ENCODE measurements around the gene REPIN1.
"Not testable (repeated sequence)": the region's sequence is repeated elsewhere in the genome, so short reads cannot be mapped to it uniquely, and the experiment has no call there.

The REPIN1 gene

GRCh38 chr7:150377635-150378034 lies 9.0 kb downstream of the REPIN1 start:
- no peak for DNase-seq

GRCh38 chr7:150378115-150378852 lies 9.7 kb downstream of the REPIN1 start:
- peak in 4 of 5 donors; percentile 28 to 46 (median 33) for DNase-seq

GRCh38 chr7:150378853-150379440 lies 10.3 kb downstream of the REPIN1 start, which contains the start of gene ZNF775:
Gene ZNF775 (plus strand): TSS chr7:150379330. CDS start chr7:150388471, 9,141 bp downstream.
- peak; percentile 86 to 94 (median 88) for DNase-seq

GRCh38 chr7:150379441-150380379 lies 11.1 kb downstream of the REPIN1 start:
- DNase-seq: no peak

GRCh38 chr7:150380463-150380862 lies 11.8 kb downstream of the REPIN1 start:
- DNase-seq: no peak

- DNase-seq: no peak
Measured at GRCh38 chr7:150381096-150381495, 12.5 kb downstream of the REPIN1 start.

GRCh38 chr7:150381785-150382122 lies 13.1 kb downstream of the REPIN1 start:
- DNase-seq: no peak

- DNase-seq: no peak
Measured at GRCh38 chr7:150382123-150382843, 13.7 kb downstream of the REPIN1 start.

GRCh38 chr7:150382844-150383225 lies 14.2 kb downstream of the REPIN1 start:
- DNase-seq: no peak

- DNase-seq: no peak
Measured at GRCh38 chr7:150383710-150384397, 15.2 kb downstream of the REPIN1 start.

- no peak for DNase-seq
Measured at GRCh38 chr7:150384406-150385301, 16.0 kb downstream of the REPIN1 start.

GRCh38 chr7:150385302-150385723 lies 16.7 kb downstream of the REPIN1 start:
- no peak for DNase-seq

GRCh38 chr7:150385884-150386283 lies 17.3 kb downstream of the REPIN1 start:
- not testable (repeated sequence) for DNase-seq

GRCh38 chr7:150388306-150388705 lies 19.7 kb downstream of the REPIN1 start:
- no peak for DNase-seq

- no peak for DNase-seq
Measured at GRCh38 chr7:150388709-150389531, 20.3 kb downstream of the REPIN1 start.

- DNase-seq: no peak
Measured at GRCh38 chr7:150389532-150389816, 20.9 kb downstream of the REPIN1 start.

- DNase-seq: no peak
Measured at GRCh38 chr7:150390205-150390604, 21.6 kb downstream of the REPIN1 start.

- DNase-seq: no peak
Measured at GRCh38 chr7:150393325-150393724, 24.7 kb downstream of the REPIN1 start.

- no peak for DNase-seq
Measured at GRCh38 chr7:150396426-150396825, 27.8 kb downstream of the REPIN1 start.

GRCh38 chr7:150396851-150397260 lies 28.2 kb downstream of the REPIN1 start:
- DNase-seq: no peak
